Urothelium cell line (cell line): ENCODE results near the gene C6orf132.
A peak's percentile ranks its signal among the peaks of the same experiment; 100 is the strongest.
"Not testable (repeated sequence)": the region's sequence is repeated elsewhere in the genome, so short reads cannot be mapped to it uniquely, and the experiment has no call there.

Experiments used
- DNase-seq: peaks from one replicate; pipeline ENCODE4 v3.0.0; 2011; ENCODE audit warnings: low spot score, mixed read lengths
- FAIRE-seq: peaks from 2 replicates; lab custom pipeline; 2011; peaks lifted over from hg19 to GRCh38; lab: Jason Lieb, UNC

Gene C6orf132

GRCh38 chr6:42142118-42142835 is at the start of gene C6orf132:
Gene C6orf132, minus strand, starts transcription at chr6:42142620. Its CDS starts 176 bp downstream, at chr6:42142444.
- FAIRE-seq (no peak), DNase-seq (peak; percentile 53)

- no peak for FAIRE-seq
- DNase-seq, result no peak
These were observed 48.2 kb upstream of the C6orf132 start for GRCh38 chr6:42190554-42191183.

GRCh38 chr6:42188406-42188805 is 46.0 kb upstream of the C6orf132 start:
- FAIRE-seq (no peak), DNase-seq (no peak)

- DNase-seq, result no peak
- FAIRE-seq, result no peak
These were observed 43.2 kb upstream of the C6orf132 start for GRCh38 chr6:42185597-42185996.

GRCh38 chr6:42184475-42184874 is 42.1 kb upstream of the C6orf132 start:
- no peak for FAIRE-seq
- no peak for DNase-seq

GRCh38 chr6:42182101-42182500 is 39.7 kb upstream of the C6orf132 start:
- no peak for FAIRE-seq
- DNase-seq, result no peak

DNA sequence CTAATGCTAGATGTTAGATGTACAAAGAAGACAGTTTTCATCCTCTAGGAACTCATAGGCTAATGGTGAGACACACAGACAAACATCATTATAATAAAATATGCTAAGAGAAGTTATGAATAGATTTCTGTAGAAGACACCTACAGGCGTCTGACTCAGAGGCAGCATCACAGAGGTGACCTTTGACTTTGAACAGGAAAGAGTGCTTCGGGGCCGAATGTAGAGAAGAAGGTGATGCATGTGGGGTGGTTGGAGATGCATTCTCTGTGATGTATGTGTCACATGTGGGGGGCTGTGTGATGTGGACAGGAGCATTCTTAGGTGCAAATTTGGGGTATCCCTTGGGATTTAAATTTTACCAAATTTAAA is 37.5 kb upstream of the C6orf132 start:
- FAIRE-seq (no peak), DNase-seq (no peak)

DNA sequence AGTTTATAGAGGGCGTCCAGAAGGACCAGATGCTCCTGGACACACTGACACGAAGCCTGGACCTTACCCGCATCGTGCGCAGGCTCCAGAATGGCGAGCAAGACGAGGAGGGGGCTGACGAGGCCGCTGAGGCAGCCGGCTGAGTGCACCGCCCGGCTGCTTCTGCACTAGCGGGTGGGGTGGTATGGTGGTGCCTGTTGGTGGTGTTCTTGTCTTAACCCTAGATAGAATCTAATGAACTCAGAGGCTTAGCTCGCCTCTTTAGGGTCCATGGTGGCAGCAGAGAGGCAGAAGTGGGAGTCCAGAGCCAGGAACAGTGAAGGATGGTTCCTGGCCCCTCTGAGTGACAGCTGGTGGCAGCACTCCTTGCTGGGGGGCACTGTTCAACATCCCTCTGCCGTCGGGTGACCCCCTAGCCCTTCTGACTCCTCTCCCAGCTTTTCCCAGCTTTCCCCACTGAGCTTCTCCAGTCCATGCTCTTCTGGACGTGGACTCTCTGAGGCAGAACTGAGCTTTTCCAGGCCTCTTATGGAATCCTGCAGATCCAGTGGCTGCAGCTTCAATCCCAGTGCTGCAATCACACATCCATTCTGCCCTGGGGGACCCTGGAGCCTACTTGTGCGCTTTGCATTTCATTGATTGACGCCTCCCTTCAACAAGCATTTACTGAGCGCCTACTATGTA is 37.0 kb upstream of the C6orf132 start:
- FAIRE-seq, result no peak
- DNase-seq, result no peak

GRCh38 chr6:42177514-42178364 is 35.3 kb upstream of the C6orf132 start:
- no peak for FAIRE-seq
- DNase-seq, result no peak

- FAIRE-seq, result no peak
- DNase-seq, result no peak
These were observed 34.6 kb upstream of the C6orf132 start for GRCh38 chr6:42176981-42177380.

GRCh38 chr6:42175860-42176259 is 33.4 kb upstream of the C6orf132 start:
- DNase-seq, result no peak

GRCh38 chr6:42173101-42173500 is 30.7 kb upstream of the C6orf132 start, which contains the start of gene GUCA1A:
Gene GUCA1A, plus strand, starts transcription at chr6:42173364. Its CDS starts 250 bp downstream, at chr6:42173614.
- FAIRE-seq (no peak), DNase-seq (no peak)

More at GRCh38 chr6:42175860-42176259, 33.4 kb upstream of the C6orf132 start:
- FAIRE-seq, result no peak

DNA sequence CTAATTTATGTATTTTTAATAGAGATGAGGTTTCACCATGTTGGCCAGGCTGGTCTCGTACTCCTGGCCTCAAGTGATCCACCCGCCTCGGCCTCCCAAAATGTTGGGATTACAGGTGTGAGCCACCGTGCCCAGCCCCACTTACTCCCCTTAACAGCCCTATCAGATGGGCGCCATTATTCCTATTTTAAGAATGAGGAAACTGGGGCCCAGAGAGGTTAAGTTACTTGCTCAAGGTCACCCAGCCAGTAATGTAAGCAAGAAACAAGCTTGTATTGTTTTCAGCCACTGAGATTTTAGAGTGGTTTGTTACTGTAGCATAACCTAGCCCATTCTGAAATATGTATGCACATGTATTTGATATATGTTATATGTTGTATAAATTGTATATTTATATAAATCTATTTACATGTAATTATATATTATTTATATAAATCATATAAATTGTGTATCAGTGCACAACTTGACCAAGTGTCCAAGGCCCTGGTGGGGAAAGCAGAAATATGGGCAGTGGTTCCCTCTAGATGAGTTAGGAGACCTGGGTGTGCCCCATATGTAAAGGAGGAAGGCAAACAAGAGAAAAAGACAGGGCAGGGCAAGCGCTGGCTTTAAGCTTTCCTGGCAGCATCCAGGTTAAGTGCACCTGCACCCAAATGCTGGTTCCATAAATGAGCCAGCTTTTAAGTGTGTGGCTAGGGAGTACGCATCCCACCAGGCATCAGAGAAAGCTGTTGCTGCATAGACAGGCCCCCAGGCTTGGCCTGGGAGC is 29.6 kb upstream of the C6orf132 start:
- FAIRE-seq (no peak), DNase-seq (no peak)

DNA sequence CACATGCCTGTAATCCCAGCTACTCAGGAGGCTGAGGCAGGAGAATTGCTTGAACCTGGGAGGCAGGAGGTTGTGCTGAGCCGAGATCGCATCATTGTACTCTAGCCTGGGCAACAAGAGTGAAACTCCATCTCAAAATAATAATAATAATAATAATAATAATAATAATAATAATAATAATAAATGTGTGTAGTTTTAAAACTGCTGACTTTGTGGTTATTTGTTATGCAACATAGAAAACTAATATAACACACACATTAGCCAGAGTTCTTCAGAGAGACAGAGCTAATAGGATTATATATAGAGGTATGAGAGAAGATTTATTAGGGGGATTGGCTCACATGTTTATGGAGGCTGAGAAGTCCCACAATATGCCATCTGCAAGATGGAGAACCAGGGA is 27.4 kb upstream of the C6orf132 start:
- FAIRE-seq, result not testable (repeated sequence)

DNA sequence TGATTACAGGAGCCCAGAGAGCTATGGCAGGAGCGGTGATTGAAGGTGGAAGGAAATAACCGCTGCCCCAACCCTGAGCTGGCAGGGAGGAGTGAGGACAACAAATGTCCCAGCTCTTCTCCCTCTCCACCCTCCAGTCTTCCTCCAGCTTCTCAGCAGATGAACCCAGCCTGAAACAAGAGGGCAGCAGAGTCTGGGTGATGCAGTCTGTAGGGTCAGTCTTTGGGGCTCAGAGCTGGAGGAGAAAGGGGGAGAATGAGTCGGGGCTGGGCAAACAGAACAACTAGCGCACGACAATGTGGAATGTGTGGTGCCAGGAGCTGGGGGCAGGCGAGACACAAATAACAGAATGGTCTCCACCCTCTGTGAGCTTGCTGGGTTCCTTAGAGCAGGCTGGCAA is 26.2 kb upstream of the C6orf132 start:
- DNase-seq (no peak), FAIRE-seq (no peak)

More for the DNA sequence above, 27.4 kb upstream of the C6orf132 start:
- DNase-seq, result not testable (repeated sequence)

GRCh38 chr6:42166444-42167141 is 24.2 kb upstream of the C6orf132 start:
- peak; percentile 82 for DNase-seq
- no peak for FAIRE-seq

DNA sequence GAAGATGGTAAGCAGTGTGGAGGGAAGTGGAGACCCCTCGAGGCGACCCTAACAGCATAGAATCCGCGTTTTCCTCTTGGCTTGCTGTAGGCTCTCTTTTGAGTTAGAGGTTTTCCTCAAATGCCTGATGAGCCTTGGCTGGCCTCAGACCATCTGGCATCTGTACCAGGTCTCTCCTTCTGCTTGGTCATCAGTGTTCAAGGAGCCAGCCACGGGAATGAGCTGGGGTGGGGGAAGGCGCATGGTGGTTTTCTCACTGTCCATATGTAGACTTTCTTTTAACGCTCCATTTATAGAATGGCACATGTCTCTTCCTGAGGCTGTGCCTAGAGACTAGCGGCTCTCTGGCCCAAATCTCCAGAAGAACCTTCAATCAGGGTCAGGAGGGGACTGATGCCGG is 22.6 kb upstream of the C6orf132 start:
- no peak for FAIRE-seq

GRCh38 chr6:42163981-42164380 is 21.6 kb upstream of the C6orf132 start:
- no peak for FAIRE-seq

More for the DNA sequence above, 22.6 kb upstream of the C6orf132 start:
- peak; percentile 18 for DNase-seq

GRCh38 chr6:42162812-42163211 is 20.4 kb upstream of the C6orf132 start:
- DNase-seq (no peak), FAIRE-seq (no peak)

More at GRCh38 chr6:42163981-42164380, 21.6 kb upstream of the C6orf132 start:
- no peak for DNase-seq
